HEK293T (cell line): ENCODE data around the gene GAPDHS.

Experiments used
- CTCF ChIA-PET: fragments of 350-600 bp; formaldehyde crosslinking; extraction: SDS; loops from one replicate; lab custom pipeline; 2021; ENCODE audit warnings: antibody characterized with exemption, inconsistent platforms; lab: Yijun Ruan, JAX
- POLR2A ChIA-PET: fragments of 350-600 bp; formaldehyde crosslinking; extraction: SDS; loops from one replicate; lab custom pipeline; 2020; ENCODE audit warnings: antibody characterized with exemption, inconsistent platforms; lab: Yijun Ruan, JAX
- DNase-seq: peaks from one replicate; pipeline ENCODE4 v3.0.0; 2012; ENCODE audit warnings: mixed read lengths; ENCODE audit errors: extremely low spot score
- ARNT ChIP-seq: fragments of 450-650 bp; IDR thresholded peaks from 2 replicates; pipeline ENCODE4 v1.6.1; 2017; ENCODE audit warnings: mild to moderate bottlenecking
- BHLHE40 ChIP-seq: fragments of 450-650 bp; IDR thresholded peaks from 2 replicates; pipeline ENCODE4 v1.6.1; 2016; ENCODE audit warnings: mild to moderate bottlenecking, moderate library complexity, borderline replicate concordance
- CTBP1 ChIP-seq: fragments of 450-650 bp; IDR thresholded peaks from 2 replicates; pipeline ENCODE4 v1.6.1; 2016; ENCODE audit warnings: borderline replicate concordance
- ELF4 ChIP-seq: fragments of 450-650 bp; IDR thresholded peaks from 2 replicates; pipeline ENCODE4 v1.6.1; 2017; ENCODE audit warnings: antibody characterized with exemption
- FOXA1 ChIP-seq: fragments of 450-650 bp; IDR thresholded peaks from 2 replicates; pipeline ENCODE4 v1.6.1; 2016; ENCODE audit warnings: mild to moderate bottlenecking
- FOXK2 ChIP-seq: fragments of 450-650 bp; IDR thresholded peaks from 2 replicates; pipeline ENCODE4 v1.6.1; 2016; ENCODE audit warnings: mild to moderate bottlenecking
- FOXM1 ChIP-seq: fragments of 450-650 bp; IDR thresholded peaks from 2 replicates; pipeline ENCODE4 v1.6.1; 2017; ENCODE audit warnings: mild to moderate bottlenecking, borderline replicate concordance
- HDGF ChIP-seq: fragments of 450-650 bp; IDR thresholded peaks from 2 replicates; pipeline ENCODE4 v1.6.1; 2017; ENCODE audit warnings: antibody characterized with exemption, borderline replicate concordance
- L3MBTL2 ChIP-seq: fragments of 450-650 bp; conservative IDR thresholded peaks from 2 replicates; pipeline ENCODE4 v1.6.1; 2016; ENCODE audit warnings: mild to moderate bottlenecking
- LEF1 ChIP-seq: fragments of 450-650 bp; IDR thresholded peaks from 2 replicates; pipeline ENCODE4 v1.6.1; 2017; ENCODE audit warnings: mild to moderate bottlenecking, borderline replicate concordance
- NFRKB ChIP-seq: fragments of 450-650 bp; IDR thresholded peaks from 2 replicates; pipeline ENCODE4 v1.6.1; 2016; ENCODE audit warnings: mild to moderate bottlenecking, moderate library complexity
- PKNOX1 ChIP-seq: fragments of 450-650 bp; IDR thresholded peaks from 2 replicates; pipeline ENCODE4 v1.6.1; 2016
- SP1 ChIP-seq: fragments of 450-650 bp; IDR thresholded peaks from 2 replicates; pipeline ENCODE4 v1.6.1; 2017
- SUZ12 ChIP-seq: fragments of 450-650 bp; IDR thresholded peaks from 2 replicates; pipeline ENCODE4 v1.6.1; 2016; ENCODE audit warnings: mild to moderate bottlenecking
- TARDBP ChIP-seq: fragments of 450-650 bp; IDR thresholded peaks from 2 replicates; pipeline ENCODE4 v1.6.1; 2016
- ZNF384 ChIP-seq: fragments of 450-650 bp; IDR thresholded peaks from 2 replicates; pipeline ENCODE4 v1.6.1; 2016

GAPDHS gene

GRCh38 chr19:35556025-35556590 is 22.9 kb downstream of the GAPDHS start:
- ChIA-PET CTCF (interaction anchor here (0.7 to 1.4 kb wide), 3 partner anchors 49 to 264 kb away, joined by 3 read pairs; no protein-coding TSS in a partner anchor), POLR2A (no interaction called here)
- TF ChIP-seq LEF1 (no peak), L3MBTL2 (no peak), HDGF (no peak), TARDBP (no peak), BHLHE40 (no peak), ZNF384 (no peak), NFRKB (no peak), FOXA1 (no peak), FOXK2 (no peak), ARNT (no peak), FOXM1 (no peak)
- no peak for DNase-seq

- DNase-seq, result no peak
- CTCF ChIA-PET, result interaction anchor here (1.4 to 1.9 kb wide), 2 partner anchors 8 to 263 kb away, joined by 3 to 8 read pairs; no protein-coding TSS in a partner anchor
- TF ChIP-seq CTBP1 (no peak), L3MBTL2 (no peak), FOXK2 (no peak), SUZ12 (no peak), FOXA1 (no peak), BHLHE40 (no peak), ELF4 (no peak), ARNT (no peak)
- POLR2A ChIA-PET, result interaction anchor here (0.9 to 1.6 kb wide), 4 partner anchors 47 to 92 kb away, joined by 5 to 9 read pairs (median 6); partner anchors contain the start of gene HAUS5
Measured at GRCh38 chr19:35556846-35557538, 23.7 kb downstream of the GAPDHS start.

- POLR2A ChIA-PET, result interaction anchor here (0.9 to 1.6 kb wide), 4 partner anchors 47 to 91 kb away, joined by 5 to 9 read pairs (median 6); partner anchors contain the start of gene HAUS5
- TF ChIP-seq ARNT (no peak), SP1 (peak; percentile 84), HDGF (no peak), L3MBTL2 (peak; percentile 69)
- CTCF ChIA-PET, result interaction anchor here (0.5 to 1.9 kb wide), 3 partner anchors 9 to 349 kb away, joined by 3 to 8 read pairs (median 3); no protein-coding TSS in a partner anchor
- peak; percentile 96 for DNase-seq
Measured at GRCh38 chr19:35557539-35558399, 24.5 kb downstream of the GAPDHS start.

- ChIA-PET CTCF (interaction anchor here (1.0 to 1.9 kb wide), 2 partner anchors 10 to 50 kb away, joined by 3 to 8 read pairs; no protein-coding TSS in a partner anchor), POLR2A (interaction anchor here (1.4 to 1.6 kb wide), 2 partner anchors 48 to 86 kb away, joined by 5 to 9 read pairs; no protein-coding TSS in a partner anchor)
- peak; percentile 22 for DNase-seq
- no peak for TF ChIP-seq FOXA1
- no peak for TF ChIP-seq ZNF384
- TF ChIP-seq FOXM1, result no peak
- TF ChIP-seq FOXK2, result no peak
- no peak for TF ChIP-seq CTBP1
- no peak for TF ChIP-seq SUZ12
- no peak for TF ChIP-seq BHLHE40
- TF ChIP-seq TARDBP, result no peak
- TF ChIP-seq NFRKB, result no peak
- no peak for TF ChIP-seq LEF1
- TF ChIP-seq ARNT, result no peak
- no peak for TF ChIP-seq PKNOX1
- no peak for TF ChIP-seq HDGF
- no peak for TF ChIP-seq ELF4
Measured at GRCh38 chr19:35558400-35559280, 25.4 kb downstream of the GAPDHS start.

GRCh38 chr19:35559281-35559659 is 26.0 kb downstream of the GAPDHS start:
- ChIA-PET CTCF (no interaction called here), POLR2A (no interaction called here)
- DNase-seq, result no peak
- TF ChIP-seq SUZ12 (no peak), BHLHE40 (no peak), CTBP1 (no peak), TARDBP (no peak), FOXM1 (no peak), PKNOX1 (no peak), FOXA1 (no peak), ELF4 (no peak)

- POLR2A ChIA-PET, result no interaction called here
- DNase-seq, result no peak
- CTCF ChIA-PET, result no interaction called here
- TF ChIP-seq NFRKB (no peak), FOXM1 (no peak), ZNF384 (no peak), FOXA1 (no peak), PKNOX1 (no peak), HDGF (no peak), LEF1 (no peak), L3MBTL2 (no peak), ARNT (no peak), BHLHE40 (no peak), SUZ12 (no peak), ELF4 (no peak), FOXK2 (no peak)
Measured at GRCh38 chr19:35559781-35560180, 26.5 kb downstream of the GAPDHS start.
